ENCODE data around the gene LEMD1. TPM values are rescaled to one million over a fixed set of nuclear protein-coding genes. Genes with fewer than 3 reads are reported as not detected.

Gene LEMD1
- total RNA-seq, 1 experiment from 2014 or later = not detected

GRCh38 chr1:205453466-205453865 is 31.6 kb upstream of the LEMD1 start:
- H3K27me3 ChIP-seq (ENCODE audit: low read length) = peaks cover 58% of the 10 kb centered on the region
- H3K9ac ChIP-seq (ENCODE audit: low read length) = no peak overlapping the region
- H3K4me2 ChIP-seq (ENCODE audit: low read length) = no peak overlapping the region
- no TSS peak for BruUV-seq (replicated peaks)
- no peak overlapping the region for H3K4me3 ChIP-seq (ENCODE audit: low read length)
- peaks cover 12% of the 10 kb centered on the region for H3K79me2 ChIP-seq (ENCODE audit: low read length)
- H4K20me1 ChIP-seq (ENCODE audit: low read length) = no peaks in the 10 kb centered on the region
- POLR2A ChIA-PET (ENCODE audit: unreplicated experiment) = no interaction called here
- TF ChIP-seq CTCF (conservative IDR thresholded peaks at IDR 0.05; ENCODE audit: low read depth, low read length) (no peak), EZH2phosphoT487 (IDR thresholded peaks at IDR 0.05; ENCODE audit: borderline replicate concordance, low read length) (no peak), EZH2 (IDR thresholded peaks at IDR 0.05; ENCODE audit: low read length, unreplicated experiment) (no peak)
- H2AFZ ChIP-seq (ENCODE audit: low read length) = no peak overlapping the region
- intact Hi-C loops (cut with micrococcal nuclease) = no loop called here
- H3F3A ChIP-seq (ENCODE audit: low read length, unreplicated experiment) = no peaks in the 10 kb centered on the region
- no peaks in the 10 kb centered on the region for H3K9me2 ChIP-seq (replicated peaks; ENCODE audit: low read length)
- DNase-seq (no peak), ATAC-seq (no peak)
- H3K9me3 ChIP-seq (ENCODE audit: low read length) = no peaks in the 10 kb centered on the region; the same call in 1 of the 2 replicates
- no peaks in the 10 kb centered on the region for H3K36me3 ChIP-seq (ENCODE audit: low read depth, low read length)
- CTCF ChIA-PET = no interaction called here
- no peak overlapping the region for H3K27ac ChIP-seq (ENCODE audit: low read length)
- peaks cover 26% of the 10 kb centered on the region for H3K4me1 ChIP-seq (ENCODE audit: insufficient read depth, low read length)

- no TSS peak for BruUV-seq (replicated peaks)
- ChIA-PET CTCF (no interaction called here), POLR2A (ENCODE audit: unreplicated experiment) (no interaction called here)
- Histone ChIP-seq H3K9ac (ENCODE audit: low read length) (no peak overlapping the region), H4K20me1 (ENCODE audit: low read length) (no peaks in the 10 kb centered on the region), H3K27me3 (ENCODE audit: low read length) (peaks cover 53% of the 10 kb centered on the region), H3K4me1 (ENCODE audit: insufficient read depth, low read length) (peaks cover 31% of the 10 kb centered on the region), H3K36me3 (ENCODE audit: low read depth, low read length) (no peaks in the 10 kb centered on the region), H3K9me3 (ENCODE audit: low read length) (no peaks in the 10 kb centered on the region; the same call in 1 of the 2 replicates), H3K4me2 (ENCODE audit: low read length) (no peak overlapping the region), H3K79me2 (ENCODE audit: low read length) (peaks cover 17% of the 10 kb centered on the region), H3K9me2 (replicated peaks; ENCODE audit: low read length) (no peaks in the 10 kb centered on the region), H3F3A (ENCODE audit: low read length, unreplicated experiment) (no peaks in the 10 kb centered on the region), H3K4me3 (ENCODE audit: low read length) (no peak overlapping the region), H2AFZ (ENCODE audit: low read length) (no peak overlapping the region), H3K27ac (ENCODE audit: low read length) (no peak overlapping the region)
- ATAC-seq = no peak
- TF ChIP-seq CTCF (conservative IDR thresholded peaks at IDR 0.05; ENCODE audit: low read depth, low read length) (no peak), EZH2phosphoT487 (IDR thresholded peaks at IDR 0.05; ENCODE audit: borderline replicate concordance, low read length) (no peak), EZH2 (IDR thresholded peaks at IDR 0.05; ENCODE audit: low read length, unreplicated experiment) (no peak)
- DNase-seq = no peak
- intact Hi-C loops (cut with micrococcal nuclease) = no loop called here
Measured at GRCh38 chr1:205452933-205453332, 31.1 kb upstream of the LEMD1 start.

- Histone ChIP-seq H3K79me2 (ENCODE audit: low read length) (peaks cover 22% of the 10 kb centered on the region), H3K9me3 (ENCODE audit: low read length) (no peaks in the 10 kb centered on the region), H3K9ac (ENCODE audit: low read length) (no peak overlapping the region), H3K36me3 (ENCODE audit: low read depth, low read length) (no peaks in the 10 kb centered on the region), H3K4me2 (ENCODE audit: low read length) (no peak overlapping the region), H3K4me3 (ENCODE audit: low read length) (no peak overlapping the region), H3F3A (ENCODE audit: low read length, unreplicated experiment) (no peaks in the 10 kb centered on the region), H3K27ac (ENCODE audit: low read length) (no peak overlapping the region), H4K20me1 (ENCODE audit: low read length) (no peaks in the 10 kb centered on the region), H3K27me3 (ENCODE audit: low read length) (peaks cover 47% of the 10 kb centered on the region), H3K4me1 (ENCODE audit: insufficient read depth, low read length) (peaks cover 37% of the 10 kb centered on the region), H3K9me2 (replicated peaks; ENCODE audit: low read length) (no peaks in the 10 kb centered on the region), H2AFZ (ENCODE audit: low read length) (no peak overlapping the region)
- intact Hi-C loops (cut with micrococcal nuclease) = no loop called here
- BruUV-seq (replicated peaks) = no TSS peak
- no peak for TF ChIP-seq EZH2 (IDR thresholded peaks at IDR 0.05; ENCODE audit: low read length, unreplicated experiment)
- no peak for TF ChIP-seq EZH2phosphoT487 (IDR thresholded peaks at IDR 0.05; ENCODE audit: borderline replicate concordance, low read length)
- no peak for TF ChIP-seq CTCF (conservative IDR thresholded peaks at IDR 0.05; ENCODE audit: low read depth, low read length)
- DNase-seq (no peak), ATAC-seq (no peak)
- CTCF ChIA-PET = no interaction called here
- POLR2A ChIA-PET (ENCODE audit: unreplicated experiment) = no interaction called here
Measured at GRCh38 chr1:205452364-205452763, 30.5 kb upstream of the LEMD1 start.

All from PC-3 (cell line).